ENCODE results near the gene AGAP9.
"Not testable (repeated sequence)": the region's sequence is repeated elsewhere in the genome, so short reads cannot be mapped to it uniquely, and the experiment has no call there.

DNA sequence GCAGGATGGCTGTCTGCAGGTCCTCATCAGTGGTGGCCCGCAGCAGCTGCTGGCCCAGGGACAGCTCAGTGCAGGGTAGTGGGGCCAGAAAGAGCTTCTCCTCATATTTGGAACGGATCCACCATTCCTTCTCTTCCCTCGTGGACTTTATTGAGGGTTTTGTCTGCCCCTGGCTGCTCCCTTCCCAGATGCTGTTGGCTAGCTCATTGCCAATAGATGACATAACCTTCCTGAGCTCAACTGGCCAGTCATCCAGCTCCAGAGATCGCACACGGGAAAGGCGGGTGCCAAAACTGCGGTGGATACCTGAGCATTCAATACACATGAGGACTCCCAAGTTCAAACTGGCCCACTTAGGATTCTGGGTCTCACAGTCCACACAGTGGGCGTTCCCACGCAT, 21.1 kb downstream of the AGAP9 start:
- TF ChIP-seq POLR2A (IDR thresholded peaks at IDR 0.05), result not testable (repeated sequence)
- TF ChIP-seq, protein P1, sequence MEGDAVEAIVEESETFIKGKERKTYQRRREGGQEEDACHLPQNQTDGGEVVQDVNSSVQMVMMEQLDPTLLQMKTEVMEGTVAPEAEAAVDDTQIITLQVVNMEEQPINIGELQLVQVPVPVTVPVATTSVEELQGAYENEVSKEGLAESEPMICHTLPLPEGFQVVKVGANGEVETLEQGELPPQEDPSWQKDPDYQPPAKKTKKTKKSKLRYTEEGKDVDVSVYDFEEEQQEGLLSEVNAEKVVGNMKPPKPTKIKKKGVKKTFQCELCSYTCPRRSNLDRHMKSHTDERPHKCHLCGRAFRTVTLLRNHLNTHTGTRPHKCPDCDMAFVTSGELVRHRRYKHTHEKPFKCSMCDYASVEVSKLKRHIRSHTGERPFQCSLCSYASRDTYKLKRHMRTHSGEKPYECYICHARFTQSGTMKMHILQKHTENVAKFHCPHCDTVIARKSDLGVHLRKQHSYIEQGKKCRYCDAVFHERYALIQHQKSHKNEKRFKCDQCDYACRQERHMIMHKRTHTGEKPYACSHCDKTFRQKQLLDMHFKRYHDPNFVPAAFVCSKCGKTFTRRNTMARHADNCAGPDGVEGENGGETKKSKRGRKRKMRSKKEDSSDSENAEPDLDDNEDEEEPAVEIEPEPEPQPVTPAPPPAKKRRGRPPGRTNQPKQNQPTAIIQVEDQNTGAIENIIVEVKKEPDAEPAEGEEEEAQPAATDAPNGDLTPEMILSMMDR (IDR thresholded peaks at IDR 0.05), result not testable (repeated sequence)

Measured in uterus (tissue), 2 donors.